Skeletal muscle satellite cell (primary cell): Measurements from ENCODE around the gene MGAT4B.

Experiments used
- H3K27me3 ChIP-seq: 2 replicates; pipeline ENCODE4 v1.7.0; 2013; ENCODE audit warnings: low read length; ENCODE audit not compliant: control insufficient read depth, insufficient read depth
- H3K36me3 ChIP-seq: 2 replicates; pipeline ENCODE4 v1.7.0; 2013; ENCODE audit warnings: mild to moderate bottlenecking, control low read depth, low read length; ENCODE audit not compliant: insufficient read depth
- H3K4me1 ChIP-seq: 2 replicates; pipeline ENCODE4 v1.7.0; 2013; ENCODE audit warnings: low read length; ENCODE audit not compliant: control insufficient read depth, insufficient read depth
- H3K4me2 ChIP-seq: 2 replicates; pipeline ENCODE4 v1.7.0; 2013; ENCODE audit warnings: mild to moderate bottlenecking, low read length
- H3K4me3 ChIP-seq: 2 replicates; pipeline ENCODE4 v1.7.0; 2013; ENCODE audit warnings: low read length
- H3K9ac ChIP-seq: 2 replicates; pipeline ENCODE4 v1.7.0; 2013; ENCODE audit warnings: mild to moderate bottlenecking, low read depth, low read length, moderate library complexity
- H3K9me3 ChIP-seq: replicated peaks from 2 replicates; pipeline ENCODE4 v1.7.0; 2013; ENCODE audit warnings: mild to moderate bottlenecking, control low read depth, low read length

Gene MGAT4B

GRCh38 chr5:179803651-179804554 lies 2.8 kb downstream of the MGAT4B start:
- H3K4me1 ChIP-seq, result peaks cover 36% of the 10 kb centered on the region
- peak overlapping the region; percentile 99 for H3K4me2 ChIP-seq
- H3K9me3 ChIP-seq, result no peaks in the 10 kb centered on the region
- H3K9ac ChIP-seq, result peak overlapping the region; percentile 79
- H3K27me3 ChIP-seq, result no peaks in the 10 kb centered on the region
- H3K36me3 ChIP-seq, result peaks cover 31% of the 10 kb centered on the region
- H3K4me3 ChIP-seq, result peak overlapping the region; percentile 98

GRCh38 chr5:179802950-179803562 lies 3.6 kb downstream of the MGAT4B start:
- H3K9ac ChIP-seq, result no peak overlapping the region
- H3K4me2 ChIP-seq, result peak overlapping the region; percentile 27
- H3K4me3 ChIP-seq, result no peak overlapping the region
- no peaks in the 10 kb centered on the region for H3K9me3 ChIP-seq
- H3K36me3 ChIP-seq, result peaks cover 40% of the 10 kb centered on the region
- H3K4me1 ChIP-seq, result peaks cover 36% of the 10 kb centered on the region
- H3K27me3 ChIP-seq, result no peaks in the 10 kb centered on the region

GRCh38 chr5:179802207-179802883 lies 4.3 kb downstream of the MGAT4B start:
- no peaks in the 10 kb centered on the region for H3K27me3 ChIP-seq
- H3K36me3 ChIP-seq, result peaks cover 47% of the 10 kb centered on the region
- H3K9ac ChIP-seq, result no peak overlapping the region
- no peak overlapping the region for H3K4me2 ChIP-seq
- H3K4me1 ChIP-seq, result peaks cover 36% of the 10 kb centered on the region
- no peaks in the 10 kb centered on the region for H3K9me3 ChIP-seq
- H3K4me3 ChIP-seq, result no peak overlapping the region

- Histone ChIP-seq H3K4me1 (peaks cover 40% of the 10 kb centered on the region), H3K4me3 (no peak overlapping the region), H3K9ac (no peak overlapping the region), H3K36me3 (peaks cover 55% of the 10 kb centered on the region), H3K9me3 (no peaks in the 10 kb centered on the region), H3K4me2 (no peak overlapping the region), H3K27me3 (no peaks in the 10 kb centered on the region)
Measured at GRCh38 chr5:179801304-179802206, 5.1 kb downstream of the MGAT4B start.

- peaks cover 46% of the 10 kb centered on the region for H3K4me1 ChIP-seq
- H3K9ac ChIP-seq, result no peak overlapping the region
- H3K9me3 ChIP-seq, result no peaks in the 10 kb centered on the region
- H3K36me3 ChIP-seq, result peaks cover 55% of the 10 kb centered on the region
- no peaks in the 10 kb centered on the region for H3K27me3 ChIP-seq
- no peak overlapping the region for H3K4me3 ChIP-seq
- H3K4me2 ChIP-seq, result no peak overlapping the region
Measured at GRCh38 chr5:179800696-179801201, 5.9 kb downstream of the MGAT4B start.

- no peak overlapping the region for H3K9ac ChIP-seq
- H3K4me1 ChIP-seq, result peaks cover 48% of the 10 kb centered on the region
- H3K9me3 ChIP-seq, result no peaks in the 10 kb centered on the region
- peaks cover 55% of the 10 kb centered on the region for H3K36me3 ChIP-seq
- no peaks in the 10 kb centered on the region for H3K27me3 ChIP-seq
- no peak overlapping the region for H3K4me3 ChIP-seq
- H3K4me2 ChIP-seq, result no peak overlapping the region
Measured at GRCh38 chr5:179800071-179800695, 6.5 kb downstream of the MGAT4B start.

GRCh38 chr5:179799644-179799973 lies 7.1 kb downstream of the MGAT4B start:
- Histone ChIP-seq H3K4me2 (no peak overlapping the region), H3K9me3 (no peaks in the 10 kb centered on the region), H3K4me1 (peaks cover 42% of the 10 kb centered on the region), H3K36me3 (peaks cover 55% of the 10 kb centered on the region), H3K27me3 (no peaks in the 10 kb centered on the region), H3K4me3 (no peak overlapping the region), H3K9ac (no peak overlapping the region)

- no peaks in the 10 kb centered on the region for H3K9me3 ChIP-seq
- H3K4me3 ChIP-seq, result no peak overlapping the region
- H3K4me1 ChIP-seq, result peaks cover 42% of the 10 kb centered on the region
- H3K36me3 ChIP-seq, result peaks cover 55% of the 10 kb centered on the region
- H3K27me3 ChIP-seq, result no peaks in the 10 kb centered on the region
- no peak overlapping the region for H3K4me2 ChIP-seq
- no peak overlapping the region for H3K9ac ChIP-seq
Measured at GRCh38 chr5:179798771-179799643, 7.7 kb downstream of the MGAT4B start.

GRCh38 chr5:179798144-179798770 lies 8.4 kb downstream of the MGAT4B start:
- Histone ChIP-seq H3K4me2 (no peak overlapping the region), H3K36me3 (peaks cover 55% of the 10 kb centered on the region), H3K9me3 (no peaks in the 10 kb centered on the region), H3K4me3 (no peak overlapping the region), H3K9ac (no peak overlapping the region), H3K27me3 (no peaks in the 10 kb centered on the region), H3K4me1 (peaks cover 43% of the 10 kb centered on the region)
